Liver (tissue), 9 donors: ENCODE results near the gene KRTAP10-8. TPM values are rescaled to one million over a fixed set of nuclear protein-coding genes. Genes with fewer than 3 reads are reported as not detected.
A peak's percentile ranks its signal among the peaks of the same experiment; 100 is the strongest.

Experiments
- DNase-seq: peaks from one replicate; pipeline ENCODE4 v3.0.0-alpha.2; 2017; ENCODE audit warnings: low spot score
- H3K27ac ChIP-seq, 2 donors: one replicate each; pipeline ENCODE4 v1.7.0; 2013; ENCODE audit warnings: inconsistent platforms in 2 of 2, low read length in 2 of 2, control low read depth in 1 of 2, low read depth in 1 of 2, mild to moderate bottlenecking in 1 of 2
- H3K27me3 ChIP-seq, 4 donors: one replicate each; pipeline versions ENCODE4 v1.6.1 to v1.7.0; 2013; ENCODE audit warnings: low read length in 3 of 4, inconsistent platforms in 1 of 4, mild to moderate bottlenecking in 1 of 4, moderate library complexity in 1 of 4; ENCODE audit not compliant: control insufficient read depth in 4 of 4, insufficient read depth in 4 of 4
- H3K36me3 ChIP-seq, 4 donors: one replicate each; pipeline versions ENCODE4 v1.6.1 to v1.7.0; 2013; ENCODE audit warnings: low read length in 3 of 4, mild to moderate bottlenecking in 3 of 4, low read depth in 1 of 4, moderate library complexity in 1 of 4; ENCODE audit not compliant: control insufficient read depth in 4 of 4, insufficient read depth in 3 of 4
- H3K4me1 ChIP-seq, 4 donors: one replicate each; pipeline versions ENCODE4 v1.6.1 to v1.7.0; 2013; ENCODE audit warnings: low read length in 3 of 4, mild to moderate bottlenecking in 3 of 4, moderate library complexity in 1 of 4; ENCODE audit not compliant: control insufficient read depth in 4 of 4, insufficient read depth in 4 of 4
- H3K4me3 ChIP-seq, 3 donors: one replicate each; pipeline versions ENCODE4 v1.6.1 to v1.7.0; 2013; ENCODE audit warnings: low read length in 3 of 3, control low read depth in 1 of 3, low read depth in 1 of 3, mild to moderate bottlenecking in 1 of 3
- H3K9ac ChIP-seq, 2 donors: one replicate each; pipeline ENCODE4 v1.7.0; 2013; ENCODE audit warnings: low read length in 2 of 2, mild to moderate bottlenecking in 2 of 2, moderate library complexity in 2 of 2, control low read depth in 1 of 2, low read depth in 1 of 2
- H3K9me3 ChIP-seq, 4 donors: one replicate each; pipeline versions ENCODE4 v1.6.1 to v1.7.0; 2013; ENCODE audit warnings: low read length in 3 of 4; ENCODE audit not compliant: control insufficient read depth in 4 of 4
- FOXA2 ChIP-seq: IDR thresholded peaks from 2 replicates; pipeline ENCODE4 v1.6.1; 2016; ENCODE audit warnings: antibody characterized with exemption
- SP1 ChIP-seq: IDR thresholded peaks from 2 replicates; pipeline ENCODE4 v1.6.1; 2018; ENCODE audit warnings: antibody characterized with exemption, mild to moderate bottlenecking
- WGBS: extraction: QIAGEN DNeasy Blood & Tissue Kit; methylation state at CpG from one replicate; pipeline ENCODE4 v1.1.7; 2013; 5-methylcytosine and 5-hydroxymethylcytosine counted together
- polyA plus RNA-seq, 2 donors: library from polyadenylated mRNA; stranded (reverse) in 1 of 2; unstranded in 1 of 2; fragments of 200-250 nt in 1 of 2; fragments of >200 nt in 1 of 2; fragmentation: Nextera tagmentation in 1 of 2; extraction: Ambion mirVana in 1 of 2; gene quantifications; one replicate each; pipeline versions ENCODE4 v1.2.1 to v1.2.3, GENCODE V29; 2013 to 2015
- total RNA-seq, 2 donors: library from RNA; depleted of rRNA; stranded (reverse); fragments of >200 nt; gene quantifications; one replicate each; pipeline ENCODE4 v1.2.3, GENCODE V29; 2014
- TF ChIP-seq, protein P1 (sequence below): IDR thresholded peaks from 2 replicates; pipeline ENCODE4 v1.6.1; 2016; ENCODE audit warnings: antibody characterized with exemption
- TF ChIP-seq, protein P2 (sequence below): IDR thresholded peaks from 2 replicates; pipeline ENCODE4 v1.6.1; 2016; ENCODE audit warnings: antibody characterized with exemption
- TF ChIP-seq, protein P3 (sequence below): IDR thresholded peaks from 2 replicates; pipeline ENCODE4 v1.6.1; 2016; ENCODE audit warnings: antibody characterized with exemption, mild to moderate bottlenecking
- donor health status: healthy.
- donor health status: healthy.
- donor health status: healthy.
- donor health status: healthy.
- donor health status: healthy.

The KRTAP10-8 gene
- total and polyA plus RNA-seq, 4 donors: not detected

DNA sequence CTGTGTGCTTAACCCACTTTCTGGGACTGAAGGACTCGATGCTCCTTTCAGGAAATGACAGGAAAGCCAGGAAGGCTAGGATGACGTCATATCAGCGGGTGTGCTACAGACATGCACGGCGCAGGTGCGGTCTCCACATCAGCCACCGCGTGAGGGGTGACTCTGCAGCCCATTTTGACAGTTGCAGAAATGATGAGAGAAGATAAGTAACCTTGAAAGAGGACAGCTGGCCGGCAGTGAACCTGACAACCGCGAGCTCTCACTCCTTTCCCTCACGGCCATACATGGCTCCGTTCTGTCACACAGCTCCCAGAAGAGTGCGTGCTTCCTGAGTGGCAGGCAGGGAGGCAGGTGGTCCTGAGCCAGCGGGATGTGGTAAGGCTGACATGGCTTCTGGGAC lies 29.8 kb upstream of the KRTAP10-8 start:
- DNase-seq: peak; percentile 21

DNA sequence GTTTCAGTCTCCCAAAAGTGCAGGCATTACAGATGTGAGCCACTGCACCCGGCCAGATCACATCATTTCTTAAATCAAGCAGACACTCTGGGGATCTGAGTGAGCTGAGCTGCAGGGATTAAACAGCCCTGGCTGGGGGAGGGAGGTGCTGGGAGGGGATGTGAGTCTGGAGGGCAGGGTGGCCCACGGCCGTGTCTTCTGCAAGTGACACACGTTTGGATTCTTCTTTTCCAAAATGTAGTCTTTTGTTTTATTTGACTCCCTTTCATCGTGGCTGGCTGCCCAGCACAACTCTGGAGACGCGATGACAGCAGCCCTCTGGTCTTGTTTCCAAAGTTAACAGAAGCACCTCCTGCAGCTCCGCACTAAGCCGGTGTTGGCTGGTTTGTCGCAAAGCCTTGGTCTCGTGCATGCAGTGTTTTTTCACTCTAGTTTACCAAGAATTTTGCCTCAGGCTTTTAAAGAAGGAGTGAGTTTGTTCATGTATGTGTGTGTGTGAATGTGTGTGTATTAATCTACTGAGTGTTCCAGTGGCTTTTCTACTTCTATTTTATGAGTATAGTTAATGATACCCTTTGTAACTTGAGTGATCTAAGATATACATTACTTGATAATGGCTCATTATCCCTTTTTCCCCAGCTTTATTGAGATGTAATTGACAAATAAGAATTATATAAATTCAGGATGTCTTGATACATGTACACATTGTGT lies 28.6 kb upstream of the KRTAP10-8 start:
- WGBS: 25% methylated on average over 11 of the region's 11 CpGs
- Histone ChIP-seq H3K27ac (no peak overlapping the region), H3K4me3 (no peak overlapping the region), H3K36me3 (no peaks in the 10 kb centered on the region), H3K4me1 (peaks cover 0 to 6% (median 0%) of the 10 kb centered on the region in 4 donors), H3K9me3 (peaks cover 0 to 9% (median under 1%) of the 10 kb centered on the region in 4 donors), H3K9ac (no peak overlapping the region), H3K27me3 (no peaks in the 10 kb centered on the region)
- no peak for DNase-seq
- TF ChIP-seq FOXA2: no peak

More for the DNA sequence above, 29.8 kb upstream of the KRTAP10-8 start:
- Histone ChIP-seq H3K27ac (no peak overlapping the region), H3K4me3 (no peak overlapping the region), H3K27me3 (no peaks in the 10 kb centered on the region), H3K4me1 (peaks cover 0 to 6% (median 0%) of the 10 kb centered on the region in 4 donors), H3K9ac (no peak overlapping the region), H3K9me3 (peaks cover 0 to 9% (median 2%) of the 10 kb centered on the region in 4 donors), H3K36me3 (no peaks in the 10 kb centered on the region)
- TF ChIP-seq SP1: no peak
- TF ChIP-seq, protein P1, sequence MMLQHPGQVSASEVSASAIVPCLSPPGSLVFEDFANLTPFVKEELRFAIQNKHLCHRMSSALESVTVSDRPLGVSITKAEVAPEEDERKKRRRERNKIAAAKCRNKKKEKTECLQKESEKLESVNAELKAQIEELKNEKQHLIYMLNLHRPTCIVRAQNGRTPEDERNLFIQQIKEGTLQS: no peak
- 80% methylated on average over 15 of the region's 15 CpGs for WGBS

DNA sequence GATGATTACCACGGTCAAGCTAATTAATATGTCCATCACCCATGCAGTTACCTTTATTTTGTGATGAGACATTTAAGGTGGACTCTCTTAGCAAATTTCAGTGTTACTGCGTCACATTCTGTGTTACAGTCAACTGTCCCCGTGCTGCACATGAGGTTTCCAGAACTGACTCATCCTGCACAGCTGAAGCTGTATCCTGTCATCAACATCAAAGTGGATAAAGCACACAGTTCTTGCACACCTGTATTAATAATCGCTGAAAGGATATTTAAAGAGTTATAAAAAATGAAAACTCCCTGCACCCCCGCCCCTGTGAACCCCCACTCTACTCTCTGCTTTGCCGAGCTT lies 28.1 kb upstream of the KRTAP10-8 start:
- TF ChIP-seq SP1 (no peak), FOXA2 (no peak)
- TF ChIP-seq, protein P2, sequence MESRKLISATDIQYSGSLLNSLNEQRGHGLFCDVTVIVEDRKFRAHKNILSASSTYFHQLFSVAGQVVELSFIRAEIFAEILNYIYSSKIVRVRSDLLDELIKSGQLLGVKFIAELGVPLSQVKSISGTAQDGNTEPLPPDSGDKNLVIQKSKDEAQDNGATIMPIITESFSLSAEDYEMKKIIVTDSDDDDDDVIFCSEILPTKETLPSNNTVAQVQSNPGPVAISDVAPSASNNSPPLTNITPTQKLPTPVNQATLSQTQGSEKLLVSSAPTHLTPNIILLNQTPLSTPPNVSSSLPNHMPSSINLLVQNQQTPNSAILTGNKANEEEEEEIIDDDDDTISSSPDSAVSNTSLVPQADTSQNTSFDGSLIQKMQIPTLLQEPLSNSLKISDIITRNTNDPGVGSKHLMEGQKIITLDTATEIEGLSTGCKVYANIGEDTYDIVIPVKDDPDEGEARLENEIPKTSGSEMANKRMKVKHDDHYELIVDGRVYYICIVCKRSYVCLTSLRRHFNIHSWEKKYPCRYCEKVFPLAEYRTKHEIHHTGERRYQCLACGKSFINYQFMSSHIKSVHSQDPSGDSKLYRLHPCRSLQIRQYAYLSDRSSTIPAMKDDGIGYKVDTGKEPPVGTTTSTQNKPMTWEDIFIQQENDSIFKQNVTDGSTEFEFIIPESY: no peak
- TF ChIP-seq, protein P3, sequence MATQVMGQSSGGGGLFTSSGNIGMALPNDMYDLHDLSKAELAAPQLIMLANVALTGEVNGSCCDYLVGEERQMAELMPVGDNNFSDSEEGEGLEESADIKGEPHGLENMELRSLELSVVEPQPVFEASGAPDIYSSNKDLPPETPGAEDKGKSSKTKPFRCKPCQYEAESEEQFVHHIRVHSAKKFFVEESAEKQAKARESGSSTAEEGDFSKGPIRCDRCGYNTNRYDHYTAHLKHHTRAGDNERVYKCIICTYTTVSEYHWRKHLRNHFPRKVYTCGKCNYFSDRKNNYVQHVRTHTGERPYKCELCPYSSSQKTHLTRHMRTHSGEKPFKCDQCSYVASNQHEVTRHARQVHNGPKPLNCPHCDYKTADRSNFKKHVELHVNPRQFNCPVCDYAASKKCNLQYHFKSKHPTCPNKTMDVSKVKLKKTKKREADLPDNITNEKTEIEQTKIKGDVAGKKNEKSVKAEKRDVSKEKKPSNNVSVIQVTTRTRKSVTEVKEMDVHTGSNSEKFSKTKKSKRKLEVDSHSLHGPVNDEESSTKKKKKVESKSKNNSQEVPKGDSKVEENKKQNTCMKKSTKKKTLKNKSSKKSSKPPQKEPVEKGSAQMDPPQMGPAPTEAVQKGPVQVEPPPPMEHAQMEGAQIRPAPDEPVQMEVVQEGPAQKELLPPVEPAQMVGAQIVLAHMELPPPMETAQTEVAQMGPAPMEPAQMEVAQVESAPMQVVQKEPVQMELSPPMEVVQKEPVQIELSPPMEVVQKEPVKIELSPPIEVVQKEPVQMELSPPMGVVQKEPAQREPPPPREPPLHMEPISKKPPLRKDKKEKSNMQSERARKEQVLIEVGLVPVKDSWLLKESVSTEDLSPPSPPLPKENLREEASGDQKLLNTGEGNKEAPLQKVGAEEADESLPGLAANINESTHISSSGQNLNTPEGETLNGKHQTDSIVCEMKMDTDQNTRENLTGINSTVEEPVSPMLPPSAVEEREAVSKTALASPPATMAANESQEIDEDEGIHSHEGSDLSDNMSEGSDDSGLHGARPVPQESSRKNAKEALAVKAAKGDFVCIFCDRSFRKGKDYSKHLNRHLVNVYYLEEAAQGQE: no peak
- no peak for DNase-seq
- Histone ChIP-seq H3K9ac (no peak overlapping the region), H3K4me1 (peaks cover 0 to 6% (median 0%) of the 10 kb centered on the region in 4 donors), H3K27me3 (no peaks in the 10 kb centered on the region), H3K4me3 (no peak overlapping the region), H3K27ac (no peak overlapping the region), H3K36me3 (no peaks in the 10 kb centered on the region), H3K9me3 (peaks cover 0 to 9% (median under 1%) of the 10 kb centered on the region in 4 donors)
- 81% methylated on average over 6 of the region's 6 CpGs for WGBS
